ENCODE measurements around the gene PODXL.

PODXL gene

DNA sequence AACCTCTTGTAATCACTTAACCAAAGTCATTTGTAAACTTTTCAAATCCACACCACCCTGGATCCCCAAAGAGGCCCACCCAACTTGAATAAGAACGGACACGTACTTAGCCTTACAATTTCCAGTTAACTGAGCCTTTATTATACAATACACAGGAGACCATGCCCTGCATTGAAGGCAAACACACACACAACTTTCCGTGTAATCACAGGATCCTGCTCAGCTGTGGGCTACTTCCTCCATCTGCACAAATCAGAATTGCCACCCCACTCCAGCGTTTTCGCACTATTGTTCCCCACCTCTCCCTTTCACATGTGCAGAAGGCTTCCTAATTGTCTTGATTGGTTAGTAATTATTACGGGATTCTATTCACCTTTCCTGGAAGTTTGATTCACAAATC, 12.1 kb upstream of the PODXL start:
- H3K4me3 ChIP-seq (ENCODE audit: low read depth, low read length): no peak overlapping the region
- DNase-seq (ENCODE audit: low read depth): no peak

GRCh38 chr7:131564640-131565039, 8.2 kb upstream of the PODXL start:
- H3K4me3 ChIP-seq (ENCODE audit: low read depth, low read length): no peak overlapping the region
- DNase-seq (ENCODE audit: low read depth): no peak
- no peak for TF ChIP-seq CTCF (IDR thresholded peaks at IDR 0.05; ENCODE audit: insufficient read depth, low read depth, low read length, missing control alignments)

More for the DNA sequence above, 12.1 kb upstream of the PODXL start:
- no peak for TF ChIP-seq CTCF (IDR thresholded peaks at IDR 0.05; ENCODE audit: insufficient read depth, low read depth, low read length, missing control alignments)

DNA sequence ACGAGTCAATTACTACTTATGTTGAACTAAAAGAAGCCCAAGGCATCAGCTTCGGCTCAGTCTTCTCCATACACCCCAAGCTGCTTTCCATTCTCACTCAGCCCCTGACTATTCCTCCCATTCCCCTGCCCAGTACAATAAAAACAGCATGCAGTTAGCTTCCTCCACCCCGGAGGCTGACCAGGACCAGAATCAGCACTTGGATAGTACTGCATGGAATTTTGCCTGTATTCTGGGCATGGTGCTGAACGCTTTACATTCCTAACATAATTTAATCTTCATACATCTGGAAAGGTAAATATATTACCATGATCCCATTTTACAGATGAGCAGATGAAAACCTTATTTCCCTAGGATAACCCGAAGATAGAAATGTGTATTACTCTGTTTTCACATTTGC, 7.5 kb upstream of the PODXL start:
- no peak for DNase-seq (ENCODE audit: low read depth)
- H3K4me3 ChIP-seq (ENCODE audit: low read depth, low read length): no peak overlapping the region
- no peak for TF ChIP-seq CTCF (IDR thresholded peaks at IDR 0.05; ENCODE audit: insufficient read depth, low read depth, low read length, missing control alignments)

DNA sequence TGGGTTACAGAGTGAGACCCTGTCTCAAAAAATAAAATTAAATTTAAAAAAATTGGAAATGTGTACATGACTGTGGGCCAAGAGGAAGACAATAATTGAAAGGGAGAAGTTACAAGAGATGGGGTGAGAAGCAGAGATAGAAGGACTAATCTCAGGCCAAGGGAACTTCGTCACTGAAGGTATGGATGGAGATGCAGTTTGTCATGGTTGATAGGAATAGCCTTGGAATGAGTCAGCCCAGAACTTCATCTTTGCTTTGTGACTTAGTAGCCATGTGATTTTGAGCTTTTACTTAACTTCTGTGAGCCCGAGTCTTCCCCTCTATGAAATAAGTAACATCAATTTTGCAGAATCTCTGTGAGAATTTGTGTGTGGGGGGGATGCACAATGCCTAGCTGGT, 6.5 kb upstream of the PODXL start:
- no peak for DNase-seq (ENCODE audit: low read depth)
- TF ChIP-seq CTCF (IDR thresholded peaks at IDR 0.05; ENCODE audit: insufficient read depth, low read depth, low read length, missing control alignments): no peak
- H3K4me3 ChIP-seq (ENCODE audit: low read depth, low read length): no peak overlapping the region

DNA sequence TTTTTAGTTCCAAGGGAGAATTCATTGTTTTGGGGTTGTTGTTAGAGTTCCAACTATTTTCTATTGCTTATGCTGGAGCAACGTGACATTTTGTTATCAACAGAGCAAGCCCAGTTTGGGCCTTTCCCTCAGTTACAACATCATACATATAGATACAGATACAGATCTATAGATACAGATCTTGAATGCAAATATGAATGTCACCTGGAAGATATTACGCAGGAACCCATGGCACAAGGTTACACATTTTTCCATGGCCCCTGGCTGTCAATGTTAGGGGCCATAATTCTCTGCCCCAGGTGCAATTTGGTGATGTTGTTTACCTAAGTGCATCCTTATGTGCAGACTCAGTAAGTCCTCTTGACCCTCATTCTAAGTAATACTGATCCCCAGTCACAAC, 3.6 kb upstream of the PODXL start:
- TF ChIP-seq CTCF (IDR thresholded peaks at IDR 0.05; ENCODE audit: insufficient read depth, low read depth, low read length, missing control alignments): no peak

GRCh38 chr7:131557652-131558385, 1.4 kb upstream of the PODXL start:
- DNase-seq (ENCODE audit: low read depth): no peak
- H3K4me3 ChIP-seq (ENCODE audit: low read depth, low read length): no peak overlapping the region
- TF ChIP-seq CTCF (IDR thresholded peaks at IDR 0.05; ENCODE audit: insufficient read depth, low read depth, low read length, missing control alignments): no peak

More for the DNA sequence above, 3.6 kb upstream of the PODXL start:
- DNase-seq (ENCODE audit: low read depth): no peak
- no peak overlapping the region for H3K4me3 ChIP-seq (ENCODE audit: low read depth, low read length)

Data from GM12865 (cell line).